NCI-H2107 (cell line): ENCODE data around the gene SLC29A1.
A peak's percentile ranks its signal among the peaks of the same experiment; 100 is the strongest.
"Not testable (repeated sequence)": the region's sequence is repeated elsewhere in the genome, so short reads cannot be mapped to it uniquely, and the experiment has no call there.

Source experiments
- DNase-seq: peaks from one replicate; lab custom pipeline; 2025; lab: John Stamatoyannopoulos, UW

SLC29A1 gene

DNA sequence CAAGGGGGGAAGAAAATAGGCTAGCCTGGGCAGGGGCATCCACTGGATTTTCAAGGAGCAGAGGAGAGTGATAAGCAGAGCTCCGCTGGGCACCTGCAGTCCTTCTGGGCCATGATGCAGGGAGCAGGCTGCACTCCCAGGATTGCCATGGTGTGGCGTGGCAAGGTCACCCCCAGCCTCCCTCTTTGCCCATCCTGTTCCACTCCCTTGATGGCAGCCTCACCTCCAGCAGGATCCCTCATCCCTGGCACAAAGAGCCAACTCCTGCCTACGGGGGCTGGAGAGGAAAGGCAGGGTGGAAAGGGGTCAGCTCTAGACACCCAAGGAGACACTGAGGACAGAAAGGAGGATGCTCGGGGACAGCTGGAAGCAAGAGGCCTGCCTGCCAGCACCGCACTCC, 29.1 kb upstream of the SLC29A1 start:
- DNase-seq, result no peak

DNA sequence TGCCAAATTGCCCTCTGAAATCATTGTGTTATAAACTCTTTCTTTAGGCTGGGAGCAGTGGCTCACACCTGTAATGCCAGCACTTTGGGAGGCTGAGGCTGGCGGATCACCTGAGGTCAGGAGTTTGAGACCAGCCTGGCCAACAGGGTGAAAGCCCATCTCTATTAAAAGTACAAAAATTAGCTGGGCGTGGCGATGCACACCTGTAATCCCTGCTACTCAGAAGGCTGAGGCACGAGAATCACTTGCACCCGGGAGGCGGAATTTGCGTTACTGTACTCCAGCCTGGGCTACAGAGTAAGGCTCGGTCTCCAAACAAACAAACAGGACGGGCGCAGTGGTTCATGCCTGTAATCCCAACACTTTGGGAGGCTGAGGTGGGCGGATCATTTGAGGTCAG, 27.0 kb upstream of the SLC29A1 start:
- not testable (repeated sequence) for DNase-seq

DNA sequence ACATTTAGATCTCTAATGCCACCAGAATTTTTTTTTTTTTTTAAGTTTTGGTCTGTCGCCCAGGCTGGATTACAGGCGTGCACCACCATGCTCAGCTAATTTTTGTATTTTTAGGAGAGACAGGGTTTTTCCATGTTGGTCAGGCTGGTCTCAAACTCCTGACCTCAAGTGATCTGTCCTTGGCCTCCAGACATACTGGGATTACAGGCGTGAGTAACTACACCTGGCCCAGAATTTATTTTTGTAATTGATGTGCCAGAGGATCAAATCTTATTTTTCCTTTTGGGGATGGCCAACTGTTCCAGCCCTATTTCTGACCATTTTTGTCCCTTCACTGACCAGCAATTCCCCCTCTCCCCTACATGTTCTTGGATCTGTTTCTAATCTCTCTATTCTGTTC, 24.7 kb upstream of the SLC29A1 start:
- no peak for DNase-seq

DNA sequence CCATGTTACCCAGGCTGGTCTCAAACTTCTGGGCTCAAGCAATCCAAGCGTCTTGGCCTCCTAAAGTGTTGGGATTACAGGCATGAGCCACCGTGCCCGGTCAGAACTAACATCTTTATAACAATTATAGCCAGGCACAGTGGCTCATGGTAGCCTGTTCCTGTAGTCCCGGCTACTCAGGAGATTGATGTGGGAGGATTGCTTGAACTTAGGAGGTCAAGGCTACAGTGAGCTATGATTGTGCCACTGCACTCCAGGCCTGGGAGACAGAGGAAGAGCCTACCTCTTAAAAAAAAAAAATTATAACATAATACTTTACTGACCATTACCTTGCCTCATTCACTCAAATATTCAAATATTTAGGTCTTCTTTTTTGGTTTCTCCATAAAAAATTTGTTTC, 23.5 kb upstream of the SLC29A1 start:
- DNase-seq, result no peak

DNA sequence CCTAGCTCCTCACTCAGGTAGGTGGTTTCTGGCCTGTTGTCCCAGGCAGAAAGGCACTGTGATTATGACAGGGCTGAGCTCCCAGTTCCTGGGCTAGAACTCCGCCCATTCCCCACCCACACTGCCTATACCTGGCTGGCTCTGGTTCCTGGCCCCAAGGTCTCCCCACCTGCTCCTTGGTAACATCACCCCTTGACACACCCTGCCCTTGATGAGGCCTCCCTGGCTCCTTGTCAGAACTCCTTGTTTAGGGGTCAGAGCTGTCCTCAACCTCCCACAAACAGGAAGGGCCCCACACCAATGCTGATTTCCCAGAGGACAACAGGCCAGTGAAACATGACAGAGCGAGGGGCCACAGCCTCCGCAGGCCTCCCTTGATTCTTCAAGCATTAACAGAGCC, 22.2 kb upstream of the SLC29A1 start:
- DNase-seq, result no peak

DNA sequence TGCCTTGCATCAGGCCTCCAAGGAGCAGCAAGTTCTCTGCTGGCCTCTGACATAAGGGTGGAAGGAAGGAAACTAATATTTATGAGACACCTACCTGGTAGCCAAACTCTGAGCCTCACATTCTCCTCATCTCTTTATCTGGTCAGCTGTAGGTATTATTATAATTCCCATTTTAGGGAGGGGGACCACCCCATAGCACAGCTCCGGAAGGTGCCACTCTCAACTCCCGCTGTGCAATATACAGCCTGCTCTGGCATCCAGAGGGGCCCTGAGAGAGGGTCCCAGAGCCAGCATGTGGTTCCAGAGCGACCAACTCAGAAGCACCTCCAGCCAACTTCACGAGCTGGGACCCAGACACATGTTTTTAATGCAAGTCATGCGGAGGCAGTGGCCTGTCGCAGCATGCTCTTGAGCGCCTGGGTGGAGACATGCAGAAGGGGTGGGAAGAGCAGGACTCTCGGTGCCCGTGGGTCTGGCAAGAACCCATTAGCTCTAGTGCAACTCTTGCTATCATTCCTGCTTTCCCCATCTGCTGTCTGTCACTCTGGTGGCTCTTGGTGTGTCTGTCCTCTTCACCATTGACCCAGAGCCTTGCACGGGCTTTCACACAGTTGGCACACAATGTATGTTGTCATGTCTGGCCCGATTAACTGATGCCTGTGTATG, 21.6 kb upstream of the SLC29A1 start:
- no peak for DNase-seq

DNA sequence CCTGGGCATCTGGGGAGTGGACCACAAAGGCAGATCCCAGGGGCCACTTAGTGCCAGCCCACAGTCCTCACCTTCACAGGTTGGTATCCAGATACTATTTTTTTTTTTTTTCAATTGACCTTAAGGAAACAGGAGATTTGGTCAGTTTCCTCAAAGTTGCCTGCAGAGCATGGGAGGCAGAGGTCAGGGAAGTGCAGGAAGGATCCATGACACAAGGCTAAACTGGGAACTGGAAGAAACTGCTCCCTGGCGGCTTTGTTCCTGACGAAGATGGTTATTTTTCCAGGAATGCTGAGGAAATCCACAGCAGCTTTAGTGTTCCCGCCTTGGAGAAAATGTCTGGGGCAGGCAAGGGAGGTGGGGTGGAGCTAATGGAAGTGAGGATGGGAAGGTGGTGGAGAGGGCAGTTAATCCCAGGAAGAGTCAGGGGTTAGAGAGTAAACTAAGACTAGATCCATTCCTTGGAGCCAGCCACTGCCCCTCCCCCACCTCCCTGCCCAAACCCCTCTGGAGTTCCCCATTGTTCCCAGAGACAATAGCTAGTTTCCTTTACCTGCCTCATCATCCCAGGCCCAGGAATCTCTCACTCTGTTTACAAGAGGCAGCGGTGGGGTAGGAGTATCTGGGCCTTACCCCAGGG, 20.9 kb upstream of the SLC29A1 start:
- DNase-seq, result no peak

DNA sequence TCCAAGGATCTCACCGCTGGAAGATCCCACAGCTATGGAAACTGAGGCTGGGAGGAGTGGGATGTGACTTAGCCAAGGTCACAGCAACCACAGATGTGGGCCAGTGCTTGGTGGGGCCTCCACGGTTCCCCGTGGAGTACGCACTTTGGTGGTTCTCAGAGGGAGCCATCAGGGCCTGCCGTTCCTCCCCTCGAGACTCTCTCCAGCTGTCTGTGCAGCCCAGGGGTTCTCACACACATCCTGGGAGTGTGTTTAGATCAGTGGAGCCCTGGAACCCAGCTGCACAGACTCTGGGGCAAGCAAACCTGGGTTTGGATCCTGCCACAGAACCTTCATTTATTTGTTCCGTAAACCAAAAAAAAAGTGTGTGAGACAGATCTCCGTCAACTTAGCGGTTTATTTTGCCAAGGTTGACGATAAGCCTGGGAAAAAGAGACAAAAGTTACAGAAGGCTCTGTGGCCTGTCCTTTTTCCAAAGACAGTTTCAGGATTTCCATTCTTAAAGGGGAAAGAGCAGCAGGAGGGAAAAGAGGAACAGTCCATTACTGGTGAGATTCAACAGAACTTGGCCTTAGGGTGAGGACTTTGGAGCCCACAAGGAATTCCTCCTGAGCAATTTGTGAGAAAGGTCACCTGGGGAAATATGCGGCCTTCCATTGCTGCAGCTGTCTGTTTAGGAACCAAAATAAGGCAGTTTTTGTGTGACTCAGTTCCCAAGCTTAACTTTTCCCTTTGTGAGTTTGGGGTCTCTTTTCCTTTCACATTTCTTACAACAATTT, 20.2 kb upstream of the SLC29A1 start:
- no peak for DNase-seq

DNA sequence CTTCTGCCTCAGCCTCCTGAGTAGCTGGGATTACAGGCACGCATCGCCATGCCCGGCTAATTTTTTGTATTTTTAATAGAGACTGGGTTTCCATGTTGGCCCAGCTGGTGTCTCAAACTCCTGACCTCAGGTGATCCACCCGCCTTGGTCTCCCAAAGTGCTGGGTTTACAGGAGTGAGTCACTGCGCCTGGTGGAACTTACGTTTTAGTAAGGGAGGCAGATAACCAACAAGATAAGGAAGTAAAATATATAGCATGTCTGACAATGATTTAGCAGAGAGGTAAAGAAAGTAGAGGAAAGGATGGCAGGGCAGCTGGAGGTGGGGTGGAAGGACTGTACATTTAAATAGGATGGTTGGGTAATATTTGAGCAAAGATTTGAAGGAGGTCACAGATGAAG, 19.4 kb upstream of the SLC29A1 start:
- DNase-seq, result no peak

DNA sequence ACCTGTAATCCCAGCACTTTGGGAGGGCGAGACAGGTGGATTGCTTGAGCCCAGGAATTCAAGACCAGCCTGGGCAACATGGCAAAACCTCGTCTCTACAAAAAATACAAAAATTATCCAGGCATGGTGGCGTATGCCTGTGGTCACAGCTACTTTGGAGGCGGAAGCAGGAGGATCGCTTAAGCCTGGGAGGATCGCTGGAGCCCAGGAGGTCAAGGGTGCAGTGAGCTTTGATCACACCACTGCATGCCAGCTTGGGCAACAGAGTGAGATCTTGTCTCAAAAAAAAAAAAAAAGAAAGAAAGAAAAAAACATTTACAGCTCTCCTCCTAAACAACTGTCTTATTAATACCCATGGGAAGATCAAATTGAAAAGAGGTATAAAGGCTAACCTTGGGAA, 15.4 kb upstream of the SLC29A1 start:
- DNase-seq, result no peak

DNA sequence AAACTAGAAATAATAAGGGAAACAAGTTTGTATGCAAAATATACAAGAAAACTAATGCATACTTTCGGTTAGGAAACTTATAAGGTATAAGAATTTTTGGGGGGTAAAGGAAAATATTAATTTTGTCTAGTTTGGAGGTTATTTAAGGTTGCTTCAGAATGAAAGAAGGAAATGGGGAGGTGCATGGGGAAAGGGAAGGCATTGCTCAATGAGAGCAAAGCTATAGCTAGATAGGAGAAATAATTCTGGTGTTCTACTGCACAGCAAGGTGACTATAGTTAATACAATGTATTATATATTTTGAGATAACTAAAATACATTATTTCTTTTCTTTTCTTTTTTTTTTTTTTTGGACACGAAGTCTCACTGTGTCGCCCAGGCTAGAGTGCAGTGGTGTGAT, 12.1 kb upstream of the SLC29A1 start:
- DNase-seq, result no peak

DNA sequence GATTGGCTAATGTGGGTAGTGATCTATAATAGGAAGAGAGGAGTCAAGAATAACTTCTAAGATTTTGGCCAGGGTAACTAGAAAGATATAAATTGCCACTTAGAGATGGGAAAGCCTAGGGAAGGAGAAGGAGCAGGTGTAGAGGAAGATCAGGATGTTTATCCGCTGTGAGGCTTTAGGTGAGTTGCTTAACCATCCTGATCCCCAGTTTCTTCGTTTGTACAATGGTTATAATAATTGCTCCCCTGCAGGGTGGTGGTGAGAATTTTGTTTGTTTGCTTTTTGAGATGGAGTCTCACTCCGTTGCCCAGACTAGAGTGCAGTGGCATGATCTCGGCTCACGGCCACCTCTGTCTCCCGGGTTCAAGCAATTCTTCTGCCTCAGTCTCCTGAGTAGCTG, 9.1 kb upstream of the SLC29A1 start:
- DNase-seq, result no peak

DNA sequence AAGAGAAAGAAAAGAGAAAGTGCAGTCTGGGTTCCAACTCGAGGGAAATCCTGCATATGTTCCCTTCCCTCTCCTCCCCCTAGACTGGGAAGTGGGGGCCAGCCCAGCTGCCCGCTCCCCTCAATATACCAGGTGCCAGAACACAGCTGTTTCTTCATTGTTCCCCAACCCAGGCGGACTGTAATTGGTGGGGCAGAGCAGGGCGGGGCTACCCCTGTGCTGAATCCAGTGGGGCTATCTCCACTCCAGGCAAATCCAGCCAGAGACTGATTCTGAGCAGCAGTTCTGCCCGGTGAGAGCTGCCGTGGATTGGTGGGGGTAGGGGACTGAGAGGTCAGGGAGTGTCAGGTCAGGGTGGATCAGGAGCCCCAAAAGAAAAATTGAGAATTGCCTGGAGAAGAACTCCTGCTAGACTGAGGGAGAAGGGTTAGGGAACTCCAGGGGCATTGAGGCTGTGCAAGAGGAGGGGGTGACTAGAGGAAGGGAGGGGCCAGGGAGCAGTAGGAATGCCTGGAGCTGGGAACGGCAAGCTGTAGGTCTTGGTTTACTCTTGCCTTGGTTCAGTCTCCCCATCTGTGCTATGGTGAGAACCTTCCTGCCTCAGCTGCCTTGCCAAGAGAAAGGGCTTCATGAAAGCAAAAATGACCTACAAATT, 6.6 kb upstream of the SLC29A1 start, which contains the start of gene MYMX:
Gene MYMX (plus strand): TSS at position 250 of the 655 bp plus-strand sequence. CDS start 546 bp downstream, outside the sequence.
- no peak for DNase-seq

DNA sequence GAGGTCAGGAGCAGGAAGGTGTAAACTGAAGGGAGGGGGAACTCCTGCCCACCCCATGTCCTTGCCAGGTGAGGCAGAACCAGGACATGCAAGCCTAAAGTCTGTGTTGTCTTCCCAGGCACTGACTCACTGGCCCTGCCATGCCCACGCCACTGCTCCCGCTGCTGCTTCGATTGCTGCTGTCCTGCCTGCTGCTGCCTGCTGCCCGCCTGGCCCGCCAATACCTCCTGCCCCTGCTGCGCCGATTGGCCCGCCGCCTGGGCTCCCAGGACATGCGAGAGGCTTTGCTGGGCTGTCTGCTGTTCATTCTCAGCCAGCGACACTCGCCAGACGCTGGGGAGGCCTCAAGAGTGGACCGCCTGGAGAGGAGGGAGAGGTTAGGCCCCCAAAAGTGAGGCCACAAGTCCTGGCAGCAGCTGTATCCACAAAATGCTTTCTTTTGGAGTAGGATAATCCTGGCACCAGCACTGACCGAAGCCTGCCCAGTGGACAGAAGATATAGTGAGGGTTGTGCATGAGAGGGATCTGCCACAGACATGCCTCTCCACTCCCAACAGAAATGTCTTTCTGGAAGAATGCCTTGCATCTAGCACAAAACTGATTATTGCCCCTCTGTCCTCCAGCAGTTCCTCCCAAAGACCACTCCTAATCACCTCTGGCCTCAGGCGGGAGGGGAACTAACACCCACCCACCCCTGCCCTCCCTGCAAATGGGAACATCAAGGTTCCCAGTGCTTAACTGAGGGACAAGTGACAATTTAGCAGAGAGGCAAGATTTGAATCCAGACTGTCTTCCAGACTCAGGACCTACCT, 5.9 kb upstream of the SLC29A1 start:
- no peak for DNase-seq

DNA sequence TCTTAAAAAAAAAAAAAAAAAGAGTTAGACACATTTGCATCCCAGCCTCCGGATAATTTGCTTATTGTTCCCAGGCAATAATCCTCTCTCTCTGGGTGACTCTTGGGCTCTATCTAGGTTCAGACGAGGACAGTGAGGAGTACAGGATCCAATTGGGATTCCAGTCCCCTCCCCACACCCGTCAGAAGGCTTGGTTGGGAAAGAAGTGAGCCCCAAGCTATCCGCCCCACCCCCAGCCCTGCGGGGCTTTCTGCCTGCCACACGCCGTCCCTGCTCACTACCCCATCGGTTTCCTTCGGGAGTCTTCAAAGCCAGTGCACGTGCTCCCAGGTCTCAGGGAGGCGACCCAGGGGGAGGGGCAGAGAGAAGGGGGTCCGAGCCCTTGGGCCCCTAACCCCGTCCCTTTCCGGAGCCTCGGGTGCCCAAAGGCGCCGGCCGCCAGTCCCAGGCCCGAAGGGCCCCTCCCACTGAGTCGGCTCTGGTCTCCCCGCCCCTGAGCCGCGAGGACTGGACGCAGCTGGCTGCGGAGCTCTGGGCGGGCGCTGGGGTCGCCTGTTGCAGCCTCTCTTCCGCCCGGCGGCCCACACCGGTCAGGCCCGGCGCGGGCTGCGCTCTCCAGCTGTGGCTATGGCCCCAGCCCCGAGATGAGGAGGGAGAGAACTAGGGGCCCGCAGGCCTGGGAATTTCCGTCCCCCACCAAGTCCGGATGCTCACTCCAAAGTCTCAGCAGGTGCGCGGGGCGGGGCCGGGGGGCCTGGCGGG, 4.2 kb upstream of the SLC29A1 start:
- DNase-seq, result no peak

DNA sequence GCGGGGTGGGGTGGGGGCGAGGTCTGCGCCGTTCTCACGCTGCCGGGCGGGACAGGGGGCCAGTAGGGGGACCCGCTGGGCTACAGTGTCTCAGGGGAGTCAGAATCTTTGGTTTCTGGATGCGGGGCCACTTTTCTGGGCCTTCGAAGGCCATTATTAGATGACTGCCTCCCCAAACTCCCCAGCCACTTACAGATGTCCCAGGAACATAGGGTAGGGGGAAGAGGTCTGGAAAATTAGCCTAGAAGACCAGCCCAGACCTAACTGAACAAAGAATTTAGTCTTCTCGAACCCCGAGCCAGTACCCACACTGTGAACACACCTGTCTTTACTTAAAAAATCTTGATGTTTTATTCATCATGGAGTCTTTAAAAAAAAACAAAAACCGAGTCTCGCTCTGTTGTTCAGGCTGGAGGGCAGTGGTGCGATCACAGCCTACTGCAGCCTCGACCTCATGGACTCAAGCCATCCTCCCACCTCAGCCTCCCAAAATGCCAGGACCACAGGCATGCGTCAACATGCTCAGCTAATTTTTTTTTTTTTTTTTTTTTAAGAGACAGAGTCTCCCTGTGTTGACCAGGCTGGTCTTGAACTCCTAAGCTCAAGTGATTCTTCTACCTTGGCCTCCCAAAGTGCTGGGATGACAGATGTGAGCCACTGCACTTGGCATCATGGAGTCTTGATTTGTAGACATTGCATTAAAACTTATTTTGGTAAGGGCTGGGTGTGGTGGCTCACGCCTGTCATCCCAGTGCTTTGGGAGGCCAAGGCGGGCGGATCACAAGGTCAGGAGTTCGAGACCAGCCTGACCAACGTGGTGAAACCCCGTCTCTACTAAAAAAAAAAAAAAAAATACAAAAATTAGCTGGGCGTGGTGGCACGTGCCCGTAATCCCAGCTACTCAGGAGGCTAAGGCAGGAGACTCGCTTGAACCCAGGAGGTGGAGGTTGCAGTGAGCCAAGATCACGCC, 3.3 kb upstream of the SLC29A1 start:
- DNase-seq, result no peak

DNA sequence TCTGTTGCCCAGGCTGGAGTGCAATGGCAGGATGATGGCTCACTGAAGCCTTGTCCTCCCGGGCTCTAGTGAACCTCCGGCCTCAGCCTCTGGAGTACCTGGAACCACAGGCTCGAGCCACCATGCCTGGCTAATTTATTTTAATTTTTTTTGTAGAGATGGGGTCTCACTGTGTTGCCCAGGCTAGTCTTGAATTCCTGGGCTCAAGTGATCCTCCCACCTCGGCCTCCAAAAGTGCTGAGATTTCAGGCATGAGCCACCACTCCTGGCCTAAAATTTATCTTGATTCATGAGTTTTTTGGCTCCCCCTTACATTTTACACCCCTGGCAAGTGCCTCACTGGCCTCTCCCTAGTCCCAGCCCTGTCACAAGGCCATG, 2.5 kb upstream of the SLC29A1 start:
- no peak for DNase-seq

DNA sequence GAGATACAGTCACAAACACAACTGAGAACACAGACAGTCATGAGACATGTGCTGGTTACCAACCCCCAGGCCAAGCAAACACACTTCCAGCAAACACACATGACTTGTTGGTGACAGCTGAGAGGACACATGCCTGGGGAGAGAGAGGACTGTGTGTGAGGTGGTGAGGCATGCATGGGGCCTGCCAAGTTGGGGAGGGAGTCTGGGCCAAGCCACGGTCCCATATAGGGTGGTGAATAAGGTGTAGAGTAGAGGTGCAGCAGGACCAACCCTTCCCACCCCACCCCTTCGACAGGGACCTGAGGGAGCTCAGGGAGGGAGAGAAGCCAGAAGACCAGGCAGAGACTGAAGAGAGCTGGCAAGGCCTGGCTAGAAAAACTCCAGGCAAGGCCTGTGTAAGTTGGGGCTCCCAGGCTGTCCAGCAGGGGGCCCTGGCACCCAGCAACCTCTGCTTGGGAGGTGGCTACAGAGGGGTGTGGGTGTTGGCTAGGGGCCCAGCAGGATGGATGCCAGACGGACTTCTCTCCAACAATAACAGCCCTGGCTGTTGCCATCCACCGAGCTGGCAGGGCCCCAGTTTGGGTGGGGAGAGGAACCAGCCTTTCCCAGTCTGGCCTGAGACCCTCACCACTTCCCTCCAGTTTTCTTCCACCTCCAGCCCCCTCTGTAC, 2.0 kb upstream of the SLC29A1 start:
- DNase-seq, result peak; percentile 46

DNA sequence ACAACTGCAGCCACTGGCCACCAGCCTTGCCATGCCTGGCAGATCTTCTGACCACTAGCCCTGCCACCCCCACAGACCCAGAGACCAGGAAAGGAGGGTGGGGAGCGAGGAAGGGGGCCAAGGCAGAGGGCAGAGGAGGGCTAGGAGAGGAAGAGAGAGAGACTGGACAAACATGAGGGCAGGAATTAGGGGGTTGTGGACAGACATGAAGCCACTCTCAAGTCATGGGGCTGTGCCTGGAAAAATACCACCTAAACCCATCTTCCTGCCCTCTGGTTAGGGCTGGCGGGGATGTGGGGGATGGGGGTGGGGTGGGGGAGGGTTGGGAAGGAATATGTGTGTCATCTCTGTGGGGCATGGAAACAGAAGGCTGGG, 1.4 kb upstream of the SLC29A1 start:
- DNase-seq, result no peak
